ENCODE results near the gene SH2B3.
"Not testable (repeated sequence)": the region's sequence is repeated elsewhere in the genome, so short reads cannot be mapped to it uniquely, and the experiment has no call there.

The SH2B3 gene

GRCh38 chr12:111368788-111369495 lies 36.8 kb upstream of the SH2B3 start, which contains the start of gene PHETA1:
PHETA1 (minus strand) TSS chr12:111369095; CDS start chr12:111363427, 5,668 bp downstream.
- H3K4me3 ChIP-seq (ENCODE audit: low read depth, low read length): peak within 1 kb of the TSS; percentile 80
- TF ChIP-seq, protein P1, sequence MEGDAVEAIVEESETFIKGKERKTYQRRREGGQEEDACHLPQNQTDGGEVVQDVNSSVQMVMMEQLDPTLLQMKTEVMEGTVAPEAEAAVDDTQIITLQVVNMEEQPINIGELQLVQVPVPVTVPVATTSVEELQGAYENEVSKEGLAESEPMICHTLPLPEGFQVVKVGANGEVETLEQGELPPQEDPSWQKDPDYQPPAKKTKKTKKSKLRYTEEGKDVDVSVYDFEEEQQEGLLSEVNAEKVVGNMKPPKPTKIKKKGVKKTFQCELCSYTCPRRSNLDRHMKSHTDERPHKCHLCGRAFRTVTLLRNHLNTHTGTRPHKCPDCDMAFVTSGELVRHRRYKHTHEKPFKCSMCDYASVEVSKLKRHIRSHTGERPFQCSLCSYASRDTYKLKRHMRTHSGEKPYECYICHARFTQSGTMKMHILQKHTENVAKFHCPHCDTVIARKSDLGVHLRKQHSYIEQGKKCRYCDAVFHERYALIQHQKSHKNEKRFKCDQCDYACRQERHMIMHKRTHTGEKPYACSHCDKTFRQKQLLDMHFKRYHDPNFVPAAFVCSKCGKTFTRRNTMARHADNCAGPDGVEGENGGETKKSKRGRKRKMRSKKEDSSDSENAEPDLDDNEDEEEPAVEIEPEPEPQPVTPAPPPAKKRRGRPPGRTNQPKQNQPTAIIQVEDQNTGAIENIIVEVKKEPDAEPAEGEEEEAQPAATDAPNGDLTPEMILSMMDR (IDR thresholded peaks at IDR 0.05; ENCODE audit: low read depth, low read length, missing control alignments): no peak
- peak; percentile 49 for DNase-seq (ENCODE audit: low read depth)
- in situ Hi-C loops (cut with HindIII; ENCODE audit: low sequenced_read_pairs): no loop called here

GRCh38 chr12:111369496-111370220 lies 36.1 kb upstream of the SH2B3 start:
- no peak for DNase-seq (ENCODE audit: low read depth)
- TF ChIP-seq, protein P1 (IDR thresholded peaks at IDR 0.05; ENCODE audit: low read depth, low read length, missing control alignments): no peak
- in situ Hi-C loops (cut with HindIII; ENCODE audit: low sequenced_read_pairs): no loop called here
- peak overlapping the region; percentile 80 for H3K4me3 ChIP-seq (ENCODE audit: low read depth, low read length)

GRCh38 chr12:111373231-111373630 lies 32.5 kb upstream of the SH2B3 start:
- in situ Hi-C loops (cut with HindIII; ENCODE audit: low sequenced_read_pairs); DNase-seq (ENCODE audit: low read depth); H3K4me3 ChIP-seq (ENCODE audit: low read depth, low read length): not testable (repeated sequence)

DNA sequence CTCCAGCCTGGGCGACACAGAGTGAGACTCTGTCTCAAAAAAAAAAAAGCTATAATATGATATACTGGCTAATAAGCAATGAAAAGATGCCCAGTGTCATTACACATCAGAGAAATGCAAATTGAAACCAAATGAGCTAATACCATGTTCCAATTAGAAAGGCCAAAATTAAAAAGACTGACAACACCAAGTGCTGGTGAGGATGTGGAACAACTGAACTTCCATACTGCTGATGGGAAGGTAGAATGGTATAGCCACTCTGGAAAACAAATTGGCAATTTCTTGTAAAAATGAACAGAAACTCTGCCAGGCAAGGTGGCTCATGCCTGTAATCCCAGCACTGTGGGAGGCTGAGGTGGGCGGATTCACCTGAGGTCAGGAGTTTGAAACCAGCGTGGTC lies 28.3 kb upstream of the SH2B3 start:
- in situ Hi-C loops (cut with HindIII; ENCODE audit: low sequenced_read_pairs): no loop called here
- H3K4me3 ChIP-seq (ENCODE audit: low read depth, low read length): no peak overlapping the region
- no peak for DNase-seq (ENCODE audit: low read depth)
- TF ChIP-seq, protein P1 (IDR thresholded peaks at IDR 0.05; ENCODE audit: low read depth, low read length, missing control alignments): no peak

GRCh38 chr12:111379942-111380554 lies 25.7 kb upstream of the SH2B3 start:
- DNase-seq (ENCODE audit: low read depth): no peak
- TF ChIP-seq, protein P1 (IDR thresholded peaks at IDR 0.05; ENCODE audit: low read depth, low read length, missing control alignments): no peak
- no peak overlapping the region for H3K4me3 ChIP-seq (ENCODE audit: low read depth, low read length)
- in situ Hi-C loops (cut with HindIII; ENCODE audit: low sequenced_read_pairs): no loop called here

GRCh38 chr12:111384596-111384995 lies 21.1 kb upstream of the SH2B3 start:
- in situ Hi-C loops (cut with HindIII; ENCODE audit: low sequenced_read_pairs): no loop called here
- H3K4me3 ChIP-seq (ENCODE audit: low read depth, low read length): no peak overlapping the region
- DNase-seq (ENCODE audit: low read depth): no peak
- TF ChIP-seq, protein P1 (IDR thresholded peaks at IDR 0.05; ENCODE audit: low read depth, low read length, missing control alignments): no peak
